ENCODE results near the gene UNC50.
"Not testable (repeated sequence)": the region's sequence is repeated elsewhere in the genome, so short reads cannot be mapped to it uniquely, and the experiment has no call there.

UNC50 gene

GRCh38 chr2:98576666-98577312 lies 31.6 kb upstream of the UNC50 start:
- DNase-seq (ENCODE audit: low read depth): no peak

DNA sequence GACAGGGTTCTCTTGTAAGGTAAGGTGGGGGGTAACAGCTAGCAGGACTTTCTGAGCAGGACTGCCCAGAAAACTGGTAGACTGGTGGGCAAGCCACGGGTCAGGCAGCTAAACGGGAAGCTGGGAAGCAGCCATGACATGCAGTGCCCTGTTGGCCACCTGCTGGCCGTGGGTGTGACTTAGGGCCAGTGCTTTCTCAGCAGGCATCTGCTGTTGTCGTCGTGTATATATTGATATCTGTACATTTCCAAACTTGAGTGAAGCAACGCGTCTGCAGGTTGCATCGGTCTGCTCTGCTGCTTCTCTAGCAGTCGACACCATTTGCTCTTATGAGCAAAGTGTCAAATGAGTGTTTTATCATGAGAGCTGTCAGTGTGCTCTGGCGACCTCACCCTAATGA lies 31.1 kb upstream of the UNC50 start:
- no peak for DNase-seq (ENCODE audit: low read depth)

GRCh38 chr2:98578231-98578630 lies 30.2 kb upstream of the UNC50 start:
- no peak for DNase-seq (ENCODE audit: low read depth)

DNA sequence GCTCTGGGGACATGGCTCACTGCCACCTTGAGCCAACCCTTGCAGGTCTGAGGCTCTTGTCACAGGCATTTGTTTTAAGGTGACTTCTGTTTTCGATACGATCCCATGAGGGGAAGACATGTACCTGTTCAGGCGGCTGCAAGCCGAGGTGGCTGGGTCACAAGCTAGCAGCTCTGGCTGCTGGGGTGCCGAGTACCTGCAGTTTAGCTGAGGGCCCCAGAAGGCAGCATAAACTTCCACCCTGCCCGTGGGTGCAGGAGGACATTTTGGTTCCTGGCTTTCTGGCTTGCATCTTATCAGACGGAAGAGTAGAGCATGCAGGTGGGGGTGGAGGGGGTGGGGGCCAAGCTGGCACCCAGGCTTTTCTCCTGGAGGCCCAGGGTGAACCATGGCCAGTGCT lies 28.5 kb upstream of the UNC50 start:
- no peak for DNase-seq (ENCODE audit: low read depth)

GRCh38 chr2:98580656-98581284 lies 27.6 kb upstream of the UNC50 start:
- no peak for DNase-seq (ENCODE audit: low read depth)

DNA sequence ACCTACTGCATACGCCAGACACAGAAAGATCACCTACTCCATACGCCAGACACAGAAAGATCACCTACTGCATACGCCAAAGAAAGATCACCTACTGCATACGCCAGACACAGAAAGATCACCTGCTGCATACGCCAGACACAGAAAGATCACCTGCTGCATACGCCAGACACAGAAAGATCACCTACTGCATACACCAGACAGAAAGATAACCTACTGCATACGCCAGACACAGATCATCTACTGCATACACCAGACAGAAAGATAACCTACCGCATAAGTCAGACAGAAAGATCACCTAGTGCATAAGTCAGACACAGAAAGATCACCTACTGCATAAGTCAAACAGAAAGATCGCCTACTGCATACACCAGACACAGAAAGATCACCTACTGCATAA lies 25.9 kb upstream of the UNC50 start:
- DNase-seq (ENCODE audit: low read depth): no peak

GRCh38 chr2:98583276-98583675 lies 25.1 kb upstream of the UNC50 start:
- DNase-seq (ENCODE audit: low read depth): no peak

GRCh38 chr2:98583816-98584618 lies 24.4 kb upstream of the UNC50 start:
- DNase-seq (ENCODE audit: low read depth): no peak

- DNase-seq (ENCODE audit: low read depth): no peak
Measured at GRCh38 chr2:98585386-98585785, 23.0 kb upstream of the UNC50 start.

DNA sequence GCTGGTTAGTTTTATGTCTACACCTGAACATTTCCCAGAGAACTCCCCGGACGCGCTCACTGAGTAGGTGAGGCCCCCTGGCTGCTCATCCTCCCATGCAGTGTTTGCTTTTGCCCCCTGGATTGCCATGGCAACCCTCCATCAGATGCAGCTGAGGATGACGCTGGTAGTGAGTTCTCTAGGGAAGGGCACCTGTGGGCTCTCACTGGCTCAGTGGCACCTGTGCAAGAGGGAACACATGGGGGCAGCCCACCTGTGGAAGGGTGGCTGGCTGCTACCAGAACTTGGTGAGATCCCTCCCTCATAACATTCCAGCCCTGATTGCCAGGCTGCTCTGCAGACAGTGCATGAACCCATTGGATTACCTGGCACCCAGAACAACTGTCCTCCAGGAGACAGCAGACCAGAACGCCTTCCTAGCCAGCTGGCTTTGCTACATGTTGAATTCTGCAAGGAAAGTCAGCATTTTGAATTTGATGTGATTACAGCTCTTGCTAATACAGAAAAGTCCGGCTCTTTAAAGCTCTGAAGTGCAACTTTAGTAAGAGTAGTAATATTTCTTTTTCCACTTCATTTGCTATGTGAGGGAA lies 21.7 kb upstream of the UNC50 start:
- DNase-seq (ENCODE audit: low read depth): no peak

GRCh38 chr2:98588880-98589431 lies 19.4 kb upstream of the UNC50 start:
- DNase-seq (ENCODE audit: low read depth): no peak

DNA sequence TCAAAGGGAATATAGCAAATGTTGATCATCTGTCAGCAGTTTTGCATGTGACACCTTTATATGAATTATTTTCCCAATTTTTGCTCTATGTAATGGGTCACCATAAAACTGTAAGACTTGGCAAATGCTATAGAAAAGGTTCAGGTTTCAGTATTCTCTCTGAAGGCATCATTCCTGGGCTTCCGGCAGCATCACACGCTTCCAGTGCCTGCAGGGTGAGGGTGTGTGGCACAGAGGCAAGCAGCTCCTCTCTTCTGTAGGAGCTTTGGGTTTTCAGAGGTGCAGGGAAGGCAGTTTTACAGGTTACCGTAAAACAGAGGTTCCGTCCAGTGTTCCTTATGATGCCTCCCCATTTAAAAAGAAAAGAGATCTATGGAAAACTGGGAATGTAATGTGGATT lies 18.9 kb upstream of the UNC50 start:
- DNase-seq (ENCODE audit: low read depth): no peak

GRCh38 chr2:98592565-98592964 lies 15.8 kb upstream of the UNC50 start:
- no peak for DNase-seq (ENCODE audit: low read depth)

GRCh38 chr2:98594665-98595064 lies 13.7 kb upstream of the UNC50 start:
- not testable (repeated sequence) for DNase-seq (ENCODE audit: low read depth)

DNA sequence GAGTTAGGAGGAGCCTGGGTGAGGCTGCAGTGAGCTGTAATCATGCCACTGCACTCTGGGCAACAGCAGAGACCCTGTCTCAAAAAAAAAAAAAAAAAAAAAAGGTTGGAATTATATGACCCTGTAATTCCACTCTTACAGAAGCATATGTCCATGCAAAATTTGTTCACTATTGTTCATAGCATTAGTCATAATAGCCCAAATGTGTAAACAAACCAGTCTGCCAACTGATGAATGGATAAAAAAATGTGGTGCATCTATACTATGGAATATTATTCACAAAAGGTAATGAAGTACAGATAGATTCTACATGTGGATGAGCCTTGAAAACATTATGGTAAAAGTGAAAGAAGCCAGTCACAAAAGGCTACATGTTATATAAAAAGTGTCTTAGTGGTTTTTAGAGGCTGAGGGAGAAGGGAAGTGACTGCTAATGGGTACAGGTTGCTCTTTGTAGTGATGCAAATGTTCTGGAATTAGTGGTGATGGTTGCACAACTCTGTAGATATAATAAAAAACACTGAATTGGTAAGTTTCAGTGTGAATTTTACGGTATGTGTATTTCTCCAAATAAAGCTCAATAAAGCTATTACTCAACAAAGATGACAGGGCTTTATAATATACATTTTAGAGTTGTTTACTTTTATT lies 9.5 kb upstream of the UNC50 start:
- DNase-seq (ENCODE audit: low read depth): no peak

- DNase-seq (ENCODE audit: low read depth): no peak
Measured at GRCh38 chr2:98601532-98602132, 6.8 kb upstream of the UNC50 start.

DNA sequence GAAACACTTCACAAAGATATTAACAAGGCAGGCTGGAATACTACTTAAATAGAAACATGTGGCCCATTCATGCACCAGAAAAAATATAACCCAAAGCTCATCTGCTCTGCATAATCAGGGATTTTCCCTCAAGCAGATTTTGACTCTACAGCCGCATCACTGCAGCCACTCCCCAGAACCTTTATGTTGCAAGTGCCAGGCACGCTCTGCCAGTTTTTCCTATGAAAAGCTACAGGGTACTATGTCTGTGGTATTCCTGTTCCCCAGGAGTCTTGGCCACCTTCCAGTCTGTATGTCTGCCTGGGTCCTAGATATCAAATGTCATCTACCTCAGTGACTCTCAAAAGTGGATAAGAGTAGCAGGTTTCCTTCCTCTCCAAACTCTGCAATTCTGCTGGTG lies 3.8 kb upstream of the UNC50 start:
- DNase-seq (ENCODE audit: low read depth): no peak

DNA sequence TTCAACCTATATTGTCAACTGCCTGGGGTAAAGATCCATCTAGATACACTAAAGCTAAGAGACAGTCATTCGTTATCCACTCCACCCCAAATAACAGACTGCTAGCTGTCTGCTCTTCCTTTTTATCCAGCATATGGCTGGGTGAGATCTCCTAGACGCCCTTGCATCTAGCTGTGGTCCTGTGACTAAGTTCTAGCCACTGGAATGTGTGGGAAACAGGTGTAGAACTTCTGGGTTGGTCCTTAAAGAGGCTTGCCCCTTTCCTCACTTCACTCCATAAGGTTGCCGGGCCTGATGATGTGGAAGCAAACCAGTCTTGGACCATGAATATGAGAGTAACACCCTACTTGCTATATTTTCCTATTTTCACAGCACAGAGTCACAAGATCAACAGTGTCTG lies 3.3 kb upstream of the UNC50 start:
- DNase-seq (ENCODE audit: low read depth): no peak

DNA sequence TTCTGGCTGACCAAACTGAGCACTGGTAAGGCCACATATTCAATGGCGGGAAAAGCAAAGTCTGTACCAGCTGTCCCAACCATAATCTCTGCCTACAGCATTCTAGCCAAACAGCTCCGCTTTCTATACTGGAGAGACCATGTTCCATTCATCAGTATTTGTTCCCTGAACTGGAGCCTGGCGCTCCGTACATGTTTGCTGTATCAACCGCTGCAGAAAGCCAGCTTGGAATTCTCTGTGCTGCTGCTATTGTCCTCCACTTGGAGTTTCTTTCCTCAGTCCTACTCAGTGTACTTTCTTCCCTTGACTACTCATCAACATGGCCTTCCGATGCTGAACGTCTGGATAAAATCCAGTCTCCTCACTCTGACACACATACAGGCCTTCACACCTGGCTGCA lies 2.0 kb upstream of the UNC50 start:
- DNase-seq (ENCODE audit: low read depth): no peak

GRCh38 chr2:98607104-98607503 lies 1.3 kb upstream of the UNC50 start:
- DNase-seq (ENCODE audit: low read depth): no peak

- DNase-seq (ENCODE audit: low read depth): no peak
Measured at GRCh38 chr2:98607741-98608115, 661 bp upstream of the UNC50 start.
